Measurements from ENCODE around the gene MAN1A1.

- TF ChIP-seq CTCF (IDR thresholded peaks at IDR 0.05) (no peak), POLR2A (IDR thresholded peaks at IDR 0.05) (no peak)
Measured at GRCh38 chr6:119256978-119257462, 92.5 kb downstream of the MAN1A1 start.

Measured in body of pancreas (tissue), 4 donors.